K562 (cell line): ENCODE measurements around the gene ABCD3. TPM values are rescaled to one million over a fixed set of nuclear protein-coding genes. Genes with fewer than 3 reads are reported as not detected.

Experiments
- CEBPG ChIP-seq, 3 experiments: fragments of 200-800 bp in 1 of 3; sonication (Bioruptor generic) in 1 of 3; sonication (generic) in 1 of 3; formaldehyde crosslinking in 1 of 3; IDR thresholded peaks in 2 of 3; conservative IDR thresholded peaks in 1 of 3; 2 replicates each; pipeline versions ENCODE4 v1.6.1 to v1.8.0; 2016 to 2022; ENCODE audit warnings: missing compliant biosample characterization in 2 of 3, missing genetic modification characterization in 2 of 3, mild to moderate bottlenecking in 1 of 3, missing genetic modification reagents in 1 of 3
- ERF ChIP-seq: fragments of 450-650 bp; formaldehyde crosslinking; IDR thresholded peaks from 2 replicates; pipeline ENCODE4 v1.4.0; 2020; ENCODE audit warnings: mild to moderate bottlenecking, mixed read lengths
- ETS2 ChIP-seq: IDR thresholded peaks from 2 replicates; pipeline ENCODE4 v1.6.1; 2016; ENCODE audit warnings: borderline replicate concordance, missing genetic modification characterization, mild to moderate bottlenecking, moderate library complexity, missing compliant biosample characterization; ENCODE audit not compliant: poor library complexity, severe bottlenecking
- GATAD2A ChIP-seq: fragments of 450-650 bp; IDR thresholded peaks from 2 replicates; pipeline ENCODE4 v1.6.1; 2017
- HDAC1 ChIP-seq, 2 experiments: fragments of 450-650 bp; IDR thresholded peaks; 2 replicates each; pipeline ENCODE4 v1.6.1; 2016 to 2017; ENCODE audit warnings: inconsistent platforms in 1 of 2, mild to moderate bottlenecking in 1 of 2, moderate library complexity in 1 of 2
- HMGXB4 ChIP-seq: sonication (generic); formaldehyde crosslinking; IDR thresholded peaks from 2 replicates; pipeline ENCODE4 v1.8.1; 2023; ENCODE audit warnings: mild to moderate bottlenecking, missing genetic modification reagents
- KAT2B ChIP-seq: IDR thresholded peaks from one replicate; pipeline ENCODE4 v1.6.1; 2012; ENCODE audit warnings: low read depth, mild to moderate bottlenecking, control low read depth, inconsistent platforms, low read length, moderate library complexity
- MYBL2 ChIP-seq, 2 experiments: fragments of 450-650 bp in 1 of 2; sonication (generic) in 1 of 2; formaldehyde crosslinking in 1 of 2; IDR thresholded peaks; 2 replicates each; pipeline versions ENCODE4 v1.6.1 to v1.8.1; 2017 to 2022; ENCODE audit warnings: borderline replicate concordance in 1 of 2, inconsistent platforms in 1 of 2, low read depth in 1 of 2, mild to moderate bottlenecking in 1 of 2, missing genetic modification reagents in 1 of 2, moderate library complexity in 1 of 2
- NELFE ChIP-seq: IDR thresholded peaks from 2 replicates; pipeline ENCODE4 v1.6.1; 2011; ENCODE audit warnings: mild to moderate bottlenecking; ENCODE audit not compliant: insufficient read depth, insufficient read length
- NFE2 ChIP-seq: IDR thresholded peaks from 2 replicates; pipeline ENCODE4 v1.6.1; 2014; ENCODE audit warnings: antibody characterized with exemption, low read depth
- PHB ChIP-seq: fragments of 250-450 bp; sonication (Bioruptor Pico); IDR thresholded peaks from 2 replicates; pipeline ENCODE4 v1.5.0; 2021
- PRMT5 ChIP-seq: sonication (generic); formaldehyde crosslinking; IDR thresholded peaks from 2 replicates; pipeline ENCODE4 v1.5.0; 2020; ENCODE audit warnings: missing genetic modification reagents
- RAD51 ChIP-seq: fragments of 450-650 bp; IDR thresholded peaks from 2 replicates; pipeline ENCODE4 v1.7.1; 2016; ENCODE audit warnings: low read depth, mild to moderate bottlenecking, borderline replicate concordance
- RBFOX2 ChIP-seq: fragments of 200-400 bp; formaldehyde crosslinking; IDR thresholded peaks from 2 replicates; pipeline ENCODE4 v1.6.1; 2017; ENCODE audit warnings: low read depth, mild to moderate bottlenecking, low read length, moderate library complexity
- RNF2 ChIP-seq: sonication (generic); IDR thresholded peaks from 2 replicates; pipeline ENCODE4 v1.6.1; 2016
- ZNF253 ChIP-seq: fragments of 250-450 bp; sonication (Bioruptor Pico); conservative IDR thresholded peaks from 2 replicates; pipeline ENCODE4 v1.6.1; 2021; ENCODE audit warnings: mild to moderate bottlenecking
- ZNF324 ChIP-seq: fragments of 250-450 bp; sonication (Bioruptor Pico); IDR thresholded peaks from 2 replicates; pipeline ENCODE4 v1.4.0; 2020; ENCODE audit warnings: mild to moderate bottlenecking
- ZNF41 ChIP-seq: fragments of 250-450 bp; sonication (Bioruptor Pico); conservative IDR thresholded peaks from 2 replicates; pipeline ENCODE4 v1.4.0; 2020; ENCODE audit warnings: mild to moderate bottlenecking
- ZNF639 ChIP-seq, 2 experiments: fragments of 200-800 bp in 1 of 2; sonication (Bioruptor generic) in 1 of 2; sonication (generic) in 1 of 2; formaldehyde crosslinking in 1 of 2; IDR thresholded peaks in 1 of 2; conservative IDR thresholded peaks in 1 of 2; 2 replicates each; pipeline versions ENCODE4 v1.5.0 to v1.6.1; 2016 to 2020; ENCODE audit warnings: missing compliant biosample characterization in 1 of 2, missing genetic modification characterization in 1 of 2, missing genetic modification reagents in 1 of 2
- polyA plus RNA-seq, 8 experiments: library from polyadenylated mRNA; depleted of rRNA in 4 of 8; stranded (reverse) in 5 of 8; unstranded in 3 of 8; fragments of >200 nt; fragmentation: Nextera tagmentation in 2 of 8; fragmentation: Illumina TruSeq in 1 of 8; extraction: Ambion mirVana in 2 of 8; extraction: Trizol in 1 of 8; gene quantifications; 2 replicates each; pipeline versions ENCODE4 v1.2.1 to v1.2.3, GENCODE V29; 2011 to 2014; ENCODE audit warnings: inconsistent platforms in 1 of 8, missing spikeins in 1 of 8
- total RNA-seq, 7 experiments: library from RNA; depleted of rRNA in 6 of 7; stranded (reverse); fragments of >200 nt in 6 of 7; fragmentation: Illumina TruSeq in 2 of 7; extraction: Trizol in 2 of 7; gene quantifications; 2 replicates each; pipeline versions ENCODE4 v1.2.1 to v1.2.3, GENCODE V29; 2011 to 2021; ENCODE audit warnings: low replicate concordance in 1 of 7

Gene ABCD3
- total and polyA plus RNA-seq, 9 of the 15 experiments (the other 6 are each of a cell fraction or from before 2014, with no cell fraction given) = 11.0 to 30.7 (median 15.5) TPM

DNA sequence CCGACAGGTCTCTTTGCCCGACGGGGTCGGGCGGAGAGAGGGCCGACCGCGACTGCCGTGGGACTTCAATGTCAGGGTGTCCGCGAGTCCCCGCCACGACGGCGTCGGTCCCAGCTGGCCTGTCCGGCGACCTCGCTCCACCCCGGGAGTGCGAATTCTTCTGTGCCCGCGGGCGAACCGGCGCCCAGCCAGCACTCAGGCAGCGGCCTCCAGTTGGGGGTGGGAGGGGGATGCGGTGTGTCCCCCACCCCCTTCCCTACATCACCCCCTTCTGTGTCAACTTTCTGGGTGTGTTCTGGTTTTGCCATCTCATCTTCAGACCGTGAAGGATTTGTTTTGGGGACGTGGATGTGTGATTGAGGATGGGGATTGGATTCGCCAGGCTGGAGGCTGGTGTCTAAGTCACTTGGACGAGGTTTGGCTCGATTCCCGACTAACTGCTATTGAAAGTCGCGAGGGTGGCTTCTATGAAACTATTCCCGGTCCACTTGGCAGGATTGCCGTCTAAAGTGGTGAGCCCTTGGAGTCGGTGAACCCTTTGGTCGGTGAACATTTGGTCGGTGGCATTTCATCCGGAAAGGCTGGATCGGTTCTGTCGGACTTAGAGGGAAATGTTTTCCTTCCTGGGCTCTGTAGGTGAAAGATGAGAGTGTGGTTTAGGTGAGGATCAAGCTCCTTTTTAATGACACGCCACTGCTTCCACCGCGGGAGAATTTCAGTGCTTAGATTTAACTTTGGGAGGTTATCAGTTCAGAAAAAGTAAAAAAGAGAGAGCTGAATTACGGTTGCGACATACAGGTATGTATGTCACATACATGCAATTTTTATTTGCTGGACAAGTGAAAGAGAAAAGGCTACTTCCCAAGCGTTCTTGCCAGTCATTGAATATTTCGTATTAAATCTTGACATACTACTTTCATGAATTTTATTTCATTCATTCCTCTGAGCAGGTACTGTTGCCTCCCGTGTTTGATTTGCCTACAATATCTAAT lies 771 bp downstream of the ABCD3 start (continued):
- 0 out of 2 replicates have a peak, but pooled peaks have one; percentile 6 for TF ChIP-seq HMGXB4 (CRISPR knock-in tag)
- no peak for TF ChIP-seq ETS2 (tag)
- TF ChIP-seq ZNF639 (CRISPR knock-in tag; conservative IDR thresholded peaks at IDR 0.05 in 1 of 2, IDR thresholded peaks at IDR 0.05 in 1 of 2) = peak in 1 of 2 experiments; percentile 7; a peak in 1 of 4 replicates
- 0 out of 2 replicates have a peak, but pooled peaks have one; percentile 56 for TF ChIP-seq PHB (CRISPR knock-in tag)
- TF ChIP-seq ZNF253 (CRISPR knock-in tag) = no peak
- no peak for TF ChIP-seq HDAC1 (IDR thresholded peaks at IDR 0.05)
- TF ChIP-seq CEBPG (CRISPR knock-in tag; IDR thresholded peaks at IDR 0.05) = no peak
- peak; percentile 57 to 76 for TF ChIP-seq CEBPG (tag; conservative IDR thresholded peaks at IDR 0.05 in 1 of 2, IDR thresholded peaks at IDR 0.05 in 1 of 2)
- no peak for TF ChIP-seq RAD51
- no peak for TF ChIP-seq RBFOX2
- TF ChIP-seq NFE2 = peak; percentile 34; the same call in 1 of the 2 replicates
- TF ChIP-seq KAT2B = no peak
- TF ChIP-seq ZNF324 (CRISPR knock-in tag) = no peak
- no peak for TF ChIP-seq MYBL2 (IDR thresholded peaks at IDR 0.05; ENCODE audit: low read depth)
- no peak for TF ChIP-seq MYBL2 (CRISPR knock-in tag; IDR thresholded peaks at IDR 0.05; ENCODE audit: borderline replicate concordance)
- TF ChIP-seq ZNF41 (CRISPR knock-in tag) = no peak
- TF ChIP-seq GATAD2A = no peak
- TF ChIP-seq RNF2 = no peak
- no peak for TF ChIP-seq NELFE
- TF ChIP-seq PRMT5 = no peak
- TF ChIP-seq ERF (CRISPR knock-in tag) = no peak
